Hematopoietic multipotent progenitor cell treated with erythropoietin and hydrocortisone succinate and interleukin-3 and kit ligand, for 15 days (in vitro differentiated cells): ENCODE measurements around the gene HID1.
"Not testable (repeated sequence)": the region's sequence is repeated elsewhere in the genome, so short reads cannot be mapped to it uniquely, and the experiment has no call there.

Source experiments
- DNase-seq: peaks from one replicate; pipeline ENCODE4 v3.0.0-alpha.2; 2015; ENCODE audit warnings: low spot score

The HID1 gene

GRCh38 chr17:75001915-75002843, 29.6 kb upstream of the HID1 start:
- DNase-seq, result no peak

GRCh38 chr17:74999523-74999922, 27.0 kb upstream of the HID1 start:
- DNase-seq, result no peak

- DNase-seq, result no peak
Observed at GRCh38 chr17:74998783-74999182, 26.2 kb upstream of the HID1 start.

GRCh38 chr17:74995847-74996246, 23.3 kb upstream of the HID1 start:
- DNase-seq, result no peak

- DNase-seq, result no peak
Observed at GRCh38 chr17:74994440-74994839, 21.9 kb upstream of the HID1 start.

GRCh38 chr17:74992223-74992622, 19.7 kb upstream of the HID1 start:
- no peak for DNase-seq

- DNase-seq, result no peak
Observed at GRCh38 chr17:74990581-74991105, 18.1 kb upstream of the HID1 start.

GRCh38 chr17:74987909-74988711, 15.6 kb upstream of the HID1 start:
- no peak for DNase-seq

GRCh38 chr17:74987418-74987908, 14.9 kb upstream of the HID1 start, which contains the start of gene CDR2L:
CDR2L (plus strand) TSS chr17:74987632; CDS start chr17:74988044, 412 bp downstream.
- DNase-seq, result peak; percentile 89

- DNase-seq, result no peak
Observed at GRCh38 chr17:74986206-74986576, 13.6 kb upstream of the HID1 start.

- not testable (repeated sequence) for DNase-seq
Observed at GRCh38 chr17:74982663-74983313, 10.2 kb upstream of the HID1 start.

GRCh38 chr17:74981979-74982662, 9.6 kb upstream of the HID1 start:
- no peak for DNase-seq

GRCh38 chr17:74981318-74981978, 8.9 kb upstream of the HID1 start:
- DNase-seq, result no peak

- DNase-seq, result no peak
Observed at GRCh38 chr17:74979408-74980146, 7.0 kb upstream of the HID1 start.

- DNase-seq, result no peak
Observed at GRCh38 chr17:74978240-74978639, 5.7 kb upstream of the HID1 start.

- no peak for DNase-seq
Observed at GRCh38 chr17:74977802-74978201, 5.2 kb upstream of the HID1 start.

- no peak for DNase-seq
Observed at GRCh38 chr17:74975943-74976342, 3.4 kb upstream of the HID1 start.

- DNase-seq, result no peak
Observed at GRCh38 chr17:74972973-74973328, 392 bp upstream of the HID1 start.

GRCh38 chr17:74971842-74972106, 785 bp downstream of the HID1 start:
- no peak for DNase-seq

GRCh38 chr17:74971069-74971841, 1.3 kb downstream of the HID1 start:
- no peak for DNase-seq
